ENCODE measurements around the gene ESPNL. TPM values are rescaled to one million over a fixed set of nuclear protein-coding genes. Genes with fewer than 3 reads are reported as not detected.

ESPNL gene
- total RNA-seq, 4 donors from 2014 or later: 0.22 to 0.68 TPM; not detected in 2

- TF ChIP-seq CTCF (IDR thresholded peaks at IDR 0.05; ENCODE audit: low read depth): no peak
Measured at GRCh38 chr2:238140721-238141540, 40.8 kb downstream of the ESPNL start.

GRCh38 chr2:238141541-238142318, 41.6 kb downstream of the ESPNL start:
- TF ChIP-seq CTCF (IDR thresholded peaks at IDR 0.05; ENCODE audit: low read depth): no peak

- no peak for TF ChIP-seq CTCF (IDR thresholded peaks at IDR 0.05; ENCODE audit: low read depth)
Measured at GRCh38 chr2:238142382-238143205, 42.5 kb downstream of the ESPNL start.

GRCh38 chr2:238143239-238143951, 43.3 kb downstream of the ESPNL start:
- TF ChIP-seq CTCF (IDR thresholded peaks at IDR 0.05; ENCODE audit: low read depth): no peak

GRCh38 chr2:238144262-238144661, 44.1 kb downstream of the ESPNL start:
- TF ChIP-seq CTCF (IDR thresholded peaks at IDR 0.05; ENCODE audit: low read depth): no peak

GRCh38 chr2:238145046-238145445, 44.9 kb downstream of the ESPNL start:
- TF ChIP-seq CTCF (IDR thresholded peaks at IDR 0.05; ENCODE audit: low read depth): no peak

Measured in subcutaneous adipose tissue (tissue), 4 donors.